ENCODE results near the gene DKK3.

DKK3 gene

DNA sequence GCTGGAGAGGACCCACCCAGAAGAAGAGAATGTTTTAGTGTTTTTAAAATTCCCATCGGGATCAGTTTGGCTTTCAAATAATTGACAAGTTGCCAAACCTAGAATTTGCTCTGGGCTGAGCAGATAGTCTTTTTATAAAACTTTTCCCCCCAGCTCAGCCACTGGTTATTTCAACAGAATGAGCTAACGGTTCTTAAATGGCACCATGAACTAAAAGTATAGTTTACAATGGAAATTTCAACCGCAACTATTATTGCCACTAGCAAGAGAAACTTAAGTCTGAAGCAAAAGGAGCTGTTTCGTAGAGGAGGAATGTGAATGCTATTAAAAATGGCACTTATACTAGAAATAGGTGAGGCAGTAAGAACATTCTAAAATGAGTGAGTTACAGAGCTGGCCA, 3.4 kb downstream of the DKK3 start:
- no peak for DNase-seq (ENCODE audit: low read depth, low spot score)

GRCh38 chr11:12003815-12004214, 4.6 kb downstream of the DKK3 start:
- DNase-seq (ENCODE audit: low read depth, low spot score): no peak

- no peak for DNase-seq (ENCODE audit: low read depth, low spot score)
Measured at GRCh38 chr11:12003336-12003735, 5.1 kb downstream of the DKK3 start.

GRCh38 chr11:12001186-12001585, 7.2 kb downstream of the DKK3 start:
- no peak for DNase-seq (ENCODE audit: low read depth, low spot score)

DNA sequence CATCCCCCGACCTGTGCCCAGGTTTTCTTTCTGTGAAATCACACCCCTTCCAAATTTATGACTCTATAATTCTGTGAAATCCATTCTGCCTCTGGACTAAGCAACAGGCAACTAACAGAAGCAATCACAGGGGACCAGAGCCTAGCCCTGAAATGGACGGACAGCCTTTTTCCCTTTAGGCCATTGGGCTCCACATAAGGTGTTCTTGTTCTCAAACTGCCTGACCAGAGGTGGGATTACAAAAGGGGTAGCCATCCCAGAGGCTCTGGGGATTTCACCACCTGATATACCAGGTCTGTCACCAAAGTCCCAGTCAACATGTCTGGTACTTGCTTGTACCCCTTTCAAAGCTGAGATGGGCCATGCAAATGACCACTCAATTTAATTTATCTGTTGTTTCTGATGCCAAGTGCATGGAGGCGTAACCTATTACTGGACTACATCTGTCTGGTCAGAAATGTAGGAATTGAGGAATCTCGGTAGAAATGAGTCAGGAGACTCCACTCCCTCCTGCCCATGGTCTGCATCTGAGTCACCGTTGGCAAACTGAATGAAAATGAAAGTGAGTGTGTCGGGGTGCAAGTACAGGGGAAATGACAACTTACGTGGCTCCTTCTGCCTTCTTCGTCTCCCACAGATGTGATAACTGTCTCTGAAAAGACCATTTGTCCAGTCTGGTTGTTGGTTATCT, 10.2 kb downstream of the DKK3 start:
- no peak for DNase-seq (ENCODE audit: low read depth, low spot score)

GRCh38 chr11:11997049-11997322, 11.4 kb downstream of the DKK3 start:
- no peak for DNase-seq (ENCODE audit: low read depth, low spot score)

- no peak for DNase-seq (ENCODE audit: low read depth, low spot score)
Measured at GRCh38 chr11:11996321-11997048, 11.9 kb downstream of the DKK3 start.

- DNase-seq (ENCODE audit: low read depth, low spot score): no peak
Measured at GRCh38 chr11:11995601-11996000, 12.8 kb downstream of the DKK3 start.

DNA sequence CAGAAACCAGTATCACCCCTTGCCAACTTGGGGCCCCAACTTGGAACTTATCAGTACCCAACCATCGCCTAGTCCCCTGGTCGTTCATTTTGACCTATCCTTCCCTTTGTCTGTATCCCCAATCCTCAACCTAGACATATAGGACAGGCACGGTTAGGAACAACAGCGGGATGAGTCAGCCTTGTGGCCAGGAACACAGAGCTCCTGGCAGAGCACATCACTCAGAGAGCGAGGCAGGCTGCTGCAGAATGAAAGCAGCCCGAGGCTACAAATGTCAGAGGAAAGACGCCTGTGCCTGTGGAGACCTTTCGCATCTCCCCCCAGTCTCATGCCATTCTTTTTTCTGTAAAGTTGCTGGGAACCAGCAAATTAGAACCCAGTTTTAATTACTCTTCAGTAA, 14.6 kb downstream of the DKK3 start:
- DNase-seq (ENCODE audit: low read depth, low spot score): no peak

DNA sequence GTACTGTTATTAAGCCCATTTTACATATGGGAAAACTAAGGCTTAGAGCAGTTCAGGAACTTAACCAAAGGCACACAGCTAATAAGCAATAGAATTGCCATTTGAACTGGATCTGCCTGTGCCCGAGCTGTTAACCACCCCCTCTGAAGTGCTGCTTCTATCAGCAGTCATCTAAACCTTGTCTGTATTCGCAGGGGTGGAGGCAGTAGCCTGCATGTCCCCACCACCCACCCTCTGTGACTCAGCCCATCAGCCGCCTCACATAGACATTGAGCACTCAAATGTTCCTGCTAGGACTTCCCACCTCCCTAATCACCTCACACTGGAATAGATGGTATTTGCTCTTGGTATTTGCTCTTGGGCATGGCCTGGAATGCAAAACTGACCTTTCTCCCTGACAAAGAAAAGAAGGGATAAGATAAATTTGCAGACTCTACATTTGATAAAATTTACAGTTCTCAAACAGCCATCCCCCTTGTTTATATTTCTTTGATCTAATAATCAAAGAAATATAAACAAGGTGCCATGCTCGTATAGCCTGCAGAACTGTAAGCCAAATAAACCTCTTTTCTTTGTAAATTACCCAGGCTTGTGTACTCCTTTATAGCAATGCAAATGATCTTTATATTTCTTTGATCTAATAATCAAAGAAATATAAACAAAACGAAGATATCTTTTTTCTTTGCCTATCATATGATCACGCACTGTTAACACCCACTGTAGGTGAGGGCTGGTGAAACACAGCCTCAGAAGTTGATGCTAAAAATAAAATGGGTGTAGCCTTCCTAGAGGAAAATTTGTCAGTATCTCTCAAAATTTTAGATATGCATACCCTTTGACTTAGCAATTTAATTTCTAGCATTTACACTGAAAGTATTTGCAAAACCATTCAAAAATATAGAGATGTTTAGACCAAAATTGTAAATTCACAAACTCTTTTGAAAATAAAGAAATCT, 15.9 kb downstream of the DKK3 start:
- DNase-seq (ENCODE audit: low read depth, low spot score): no peak

GRCh38 chr11:11989774-11990744, 18.4 kb downstream of the DKK3 start:
- DNase-seq (ENCODE audit: low read depth, low spot score): no peak

DNA sequence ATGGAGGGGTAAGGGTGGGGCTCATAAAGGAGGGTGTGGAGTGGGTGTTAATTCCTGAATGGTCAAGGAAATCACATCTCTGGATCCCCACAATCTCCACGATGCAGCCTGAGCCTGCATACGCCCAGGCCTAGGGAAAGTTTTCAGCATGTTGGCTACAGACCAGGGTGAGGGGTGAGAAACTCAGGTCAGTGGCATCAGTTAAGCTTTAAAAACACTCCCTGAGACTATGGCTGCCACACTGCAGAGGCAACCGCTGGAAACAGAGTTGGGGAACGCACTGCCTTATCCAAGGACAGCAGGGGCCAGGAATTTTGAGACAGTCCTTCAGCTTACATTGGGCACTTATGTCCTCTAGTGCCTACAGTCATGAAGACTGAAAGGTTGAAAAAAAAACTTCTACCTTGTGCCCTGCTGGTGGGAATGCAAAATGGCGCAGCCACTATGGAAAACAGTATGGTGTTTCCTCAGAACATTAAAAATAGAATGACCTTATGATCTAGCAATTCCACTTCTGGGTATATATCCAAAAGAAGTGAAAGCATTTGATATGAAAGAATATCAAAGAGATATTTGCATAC, 19.7 kb downstream of the DKK3 start:
- DNase-seq (ENCODE audit: low read depth, low spot score): no peak

GRCh38 chr11:11988099-11988651, 20.3 kb downstream of the DKK3 start:
- DNase-seq (ENCODE audit: low read depth, low spot score): no peak

DNA sequence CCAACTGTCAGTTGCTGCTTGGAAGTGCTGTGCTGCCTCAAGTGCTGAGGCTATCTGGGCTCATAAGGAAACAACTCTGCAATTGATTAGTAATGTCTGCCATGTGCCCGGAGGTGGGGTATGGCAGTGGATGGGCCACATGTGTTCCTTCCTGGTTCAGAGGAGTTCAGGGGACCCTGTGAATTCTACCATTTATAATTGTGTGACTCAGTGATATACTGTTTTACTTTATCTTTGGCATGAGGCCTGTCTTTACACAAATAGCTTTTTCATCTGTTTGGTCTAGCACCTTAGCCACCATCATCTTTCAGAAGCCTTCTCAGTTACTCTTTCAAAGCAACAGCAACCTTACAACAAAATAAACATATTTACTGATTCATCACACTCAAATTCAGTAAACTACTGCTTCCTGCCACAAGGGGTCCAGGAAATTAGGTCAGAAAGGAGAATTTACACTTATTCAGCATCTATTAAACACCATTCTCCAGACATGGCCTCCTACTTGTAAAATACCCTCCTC, 20.9 kb downstream of the DKK3 start:
- DNase-seq (ENCODE audit: low read depth, low spot score): no peak

DNA sequence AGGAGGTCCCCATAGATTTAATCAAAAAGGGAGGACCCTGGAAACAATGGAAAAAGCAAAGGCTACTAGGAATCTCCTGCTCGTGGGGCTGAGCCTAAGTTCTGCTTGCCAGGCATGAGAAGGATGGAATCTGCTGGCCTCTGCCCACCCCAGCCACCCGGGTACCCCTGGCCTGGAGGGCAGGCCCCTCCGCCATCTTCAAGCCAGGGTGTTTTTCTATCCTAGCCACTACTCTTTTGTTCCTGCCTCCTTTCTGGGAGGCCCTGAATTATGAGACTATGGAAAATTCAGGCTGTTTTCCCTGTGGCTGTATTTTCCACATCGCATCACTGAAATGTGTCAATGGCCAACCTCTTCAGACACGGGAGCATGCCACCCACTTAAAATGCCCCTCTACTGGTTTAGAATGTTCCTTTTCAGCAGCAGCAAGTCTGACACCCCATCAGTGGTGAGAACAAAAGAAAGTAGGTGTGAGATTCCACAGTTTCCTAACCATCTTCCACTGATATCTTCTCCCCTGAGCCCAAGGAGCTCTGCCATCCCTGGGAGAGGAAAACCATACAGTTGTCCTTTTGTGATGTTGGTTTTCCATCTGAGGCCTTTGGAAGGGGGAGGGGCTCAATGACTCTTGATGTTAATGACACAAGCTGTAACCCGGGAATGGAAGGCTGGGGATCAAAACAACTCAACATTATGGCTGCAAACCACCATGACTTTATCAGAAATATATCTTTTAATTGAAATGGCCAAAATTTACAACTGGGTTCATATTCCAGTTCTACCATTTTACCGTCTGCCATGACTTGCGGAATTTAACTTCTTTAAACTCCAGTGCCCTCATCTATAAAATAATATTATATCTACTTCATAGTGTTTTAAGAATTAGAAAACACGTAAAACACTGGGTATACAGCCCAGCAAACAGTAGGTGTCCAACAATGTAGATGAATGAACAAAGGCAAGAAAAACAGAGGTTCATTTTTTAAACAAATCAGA, 22.2 kb downstream of the DKK3 start:
- no peak for DNase-seq (ENCODE audit: low read depth, low spot score)

GRCh38 chr11:11985016-11985715, 23.3 kb downstream of the DKK3 start:
- DNase-seq (ENCODE audit: low read depth, low spot score): no peak

DNA sequence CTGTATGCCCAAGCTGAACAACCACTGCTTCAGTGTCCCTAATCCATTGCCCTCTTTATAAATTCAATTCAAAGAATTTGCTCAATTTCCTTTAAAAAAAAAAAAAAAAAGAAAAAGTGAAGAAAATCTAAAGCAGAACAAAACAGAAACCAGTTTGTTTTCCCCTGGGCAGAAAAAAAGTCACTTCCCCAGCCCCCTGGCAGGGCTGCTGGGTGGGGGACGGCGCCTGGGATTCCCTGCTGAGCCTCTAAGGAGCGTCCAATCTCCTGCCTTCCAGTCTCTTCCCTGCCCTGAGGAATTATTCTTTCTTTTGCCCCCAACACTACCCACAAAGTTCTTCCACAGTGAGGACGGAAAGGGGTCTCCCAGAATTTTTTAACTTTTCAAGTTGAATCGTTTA, 23.9 kb downstream of the DKK3 start:
- DNase-seq (ENCODE audit: low read depth, low spot score): no peak

DNA sequence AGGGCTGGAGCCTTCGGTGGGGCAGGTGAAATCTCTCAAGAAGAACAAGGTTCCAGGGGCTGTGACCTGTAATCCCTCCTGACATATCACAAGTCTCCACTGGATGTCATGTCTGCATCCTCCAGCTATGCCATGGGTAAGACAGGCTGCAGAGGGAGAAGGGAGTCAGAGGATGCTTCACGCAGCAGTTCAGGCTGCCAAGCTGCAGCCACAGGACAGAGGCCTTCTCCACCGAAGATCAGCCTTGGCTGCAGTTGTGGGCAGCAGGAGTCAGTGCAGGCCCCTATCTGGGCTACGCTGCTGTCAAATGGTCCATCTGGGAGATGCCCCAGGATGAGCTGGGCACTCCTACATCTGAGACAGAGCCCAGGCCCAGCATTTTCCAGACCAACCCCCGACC, 25.0 kb downstream of the DKK3 start:
- no peak for DNase-seq (ENCODE audit: low read depth, low spot score)

GRCh38 chr11:11982975-11983374, 25.5 kb downstream of the DKK3 start:
- DNase-seq (ENCODE audit: low read depth, low spot score): no peak
